ENCODE measurements around the gene MUC5B.

MUC5B gene

DNA sequence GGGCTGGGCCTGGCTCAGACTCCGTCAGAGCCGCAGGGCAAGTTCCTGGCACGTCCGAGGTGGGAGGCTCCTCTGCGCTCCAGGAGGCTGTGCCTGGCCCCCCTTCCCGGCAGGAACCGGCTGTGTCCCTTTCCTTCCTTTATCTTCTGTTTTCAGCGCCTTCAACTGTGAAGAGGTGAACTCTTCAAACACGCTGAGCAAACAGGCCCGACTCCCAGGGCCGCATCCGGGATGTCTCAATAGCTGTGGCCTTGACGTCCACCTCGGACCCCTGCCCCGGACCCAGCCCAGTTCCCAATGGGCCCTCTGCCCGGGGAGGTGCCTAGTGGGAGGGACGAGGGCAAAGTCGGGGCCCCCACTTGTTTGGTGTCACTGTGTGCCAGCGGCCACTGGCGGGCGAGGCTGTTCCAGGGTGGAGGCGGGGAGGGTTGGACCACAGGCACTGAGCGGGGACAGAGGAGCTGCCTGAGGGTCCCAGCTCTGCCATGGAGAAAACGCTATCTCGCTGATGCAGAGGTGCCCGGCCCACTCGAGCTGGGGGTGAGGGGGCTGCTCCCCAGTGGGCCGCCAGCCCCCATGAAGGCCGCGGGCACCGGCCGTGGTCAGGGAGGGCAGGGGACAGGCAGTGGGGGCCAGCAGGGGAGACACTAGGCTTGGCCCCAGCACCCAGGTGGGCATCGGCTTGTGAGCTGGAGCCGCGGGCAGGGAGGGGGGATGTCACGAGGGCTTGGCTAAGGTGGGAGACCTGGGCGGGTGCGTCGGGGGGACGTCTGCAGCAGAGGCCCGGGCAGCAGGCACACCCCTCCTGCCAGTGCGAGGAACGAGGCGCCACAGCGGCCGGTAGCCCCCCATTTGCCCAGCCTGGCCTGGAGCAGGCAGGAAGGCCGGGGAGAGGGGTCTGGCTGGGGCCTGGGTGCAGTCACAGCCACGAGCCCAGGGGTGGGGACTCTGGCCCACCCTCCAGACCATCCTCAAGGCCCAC, 2.7 kb upstream of the MUC5B start:
- FAIRE-seq (no peak), DNase-seq (ENCODE audit: low spot score) (no peak)

DNA sequence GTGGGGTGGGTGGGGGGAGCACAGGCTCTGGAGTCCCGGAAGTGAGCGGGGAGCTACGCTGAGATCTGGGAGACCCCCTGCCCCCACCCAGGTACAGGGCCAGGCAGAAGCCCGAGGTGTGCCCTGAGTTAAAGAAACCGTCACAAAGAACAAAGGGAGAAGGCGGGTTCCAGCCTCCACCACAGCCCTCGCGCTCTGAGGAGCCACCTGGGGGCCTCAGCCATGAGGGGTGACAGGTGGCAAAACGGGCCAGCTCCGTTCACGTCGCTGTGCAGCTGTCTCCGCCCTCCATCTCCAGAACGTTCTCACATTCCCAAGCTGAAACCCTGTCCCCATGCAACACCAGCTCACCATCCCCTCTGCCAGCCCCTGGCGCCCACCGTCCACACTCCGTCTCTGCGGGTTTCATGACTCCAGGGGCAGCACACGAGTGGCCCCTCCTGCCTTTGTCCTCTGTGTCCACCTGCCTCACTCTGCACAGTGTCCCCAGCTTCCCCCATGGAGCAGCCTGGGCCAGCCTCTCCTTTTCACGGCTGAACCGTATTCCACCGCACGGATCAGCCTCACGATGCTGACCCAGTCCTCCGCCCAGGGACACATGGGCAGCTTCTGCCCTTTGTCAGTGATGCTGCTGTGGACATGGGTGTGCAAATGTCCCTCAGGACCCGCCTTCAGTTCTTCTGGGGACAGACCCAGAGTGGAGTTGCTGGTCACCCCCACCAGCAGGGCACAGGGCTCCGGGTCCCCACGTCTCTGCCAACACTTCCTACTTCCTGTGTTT, 1.7 kb upstream of the MUC5B start:
- no peak for FAIRE-seq
- no peak for DNase-seq (ENCODE audit: low spot score)

DNA sequence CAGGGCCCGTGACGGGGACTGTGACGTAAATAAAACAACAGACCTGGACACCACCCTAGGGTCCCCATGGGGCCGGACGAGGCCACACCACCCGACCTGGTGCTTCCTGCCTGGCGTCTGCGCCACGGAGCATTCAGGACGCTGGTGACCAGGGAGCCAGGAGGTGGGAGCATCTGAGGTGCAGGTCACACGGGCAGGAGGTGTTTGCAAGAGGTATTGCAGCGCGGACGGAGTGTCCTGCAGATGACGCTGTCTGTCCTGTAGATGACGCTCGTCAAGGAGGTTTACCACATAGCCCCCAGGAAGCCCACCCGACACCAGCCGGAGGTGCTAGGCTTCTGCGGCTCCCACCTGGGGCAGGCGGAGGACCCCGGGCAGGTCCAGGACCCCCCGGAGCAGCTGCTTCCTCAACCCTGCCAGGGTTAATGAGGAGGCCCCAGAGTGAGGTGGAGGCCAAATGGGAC, 986 bp upstream of the MUC5B start:
- FAIRE-seq = no peak

DNA sequence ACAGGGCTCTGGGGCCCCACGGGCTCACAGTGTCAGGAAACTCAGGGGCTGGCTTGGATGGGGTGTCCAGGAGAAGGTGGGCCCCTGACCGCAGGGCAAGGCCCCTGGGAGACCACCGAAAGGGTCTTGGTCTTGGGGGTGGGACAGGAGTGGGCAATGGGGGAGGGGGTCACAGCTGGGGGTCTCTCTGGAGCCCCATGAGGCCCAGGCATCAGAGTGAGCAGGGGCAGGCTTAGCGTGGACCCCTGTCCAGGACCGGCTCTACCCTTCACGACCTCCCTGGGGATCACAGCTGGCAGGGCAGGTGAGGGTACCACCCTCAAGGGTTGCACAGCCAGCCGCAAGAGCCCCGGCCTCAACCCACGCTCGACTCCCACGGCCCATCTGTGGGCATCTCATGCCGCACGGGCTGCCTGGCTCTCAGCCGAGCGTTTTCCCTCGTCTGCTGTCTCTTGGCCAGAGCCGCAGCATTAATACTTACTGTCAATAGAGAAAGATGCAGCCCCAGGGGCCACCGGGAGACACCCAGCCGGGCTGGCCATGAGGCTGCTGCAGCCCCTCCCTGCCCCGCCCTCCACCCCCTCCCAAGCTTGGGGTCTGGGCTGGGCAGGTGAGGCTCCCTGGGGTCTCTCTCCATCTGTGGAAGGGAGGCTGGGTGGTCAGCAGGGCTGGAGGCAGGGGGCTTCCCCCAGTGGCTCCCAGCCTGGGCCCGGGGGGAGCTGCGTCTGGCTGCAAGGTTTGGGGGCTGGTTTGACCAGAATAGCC, 662 bp downstream of the MUC5B start:
- DNase-seq (ENCODE audit: low spot score) (no peak), FAIRE-seq (no peak)

More for the DNA sequence above, 986 bp upstream of the MUC5B start:
- no peak for DNase-seq (ENCODE audit: low spot score)

DNA sequence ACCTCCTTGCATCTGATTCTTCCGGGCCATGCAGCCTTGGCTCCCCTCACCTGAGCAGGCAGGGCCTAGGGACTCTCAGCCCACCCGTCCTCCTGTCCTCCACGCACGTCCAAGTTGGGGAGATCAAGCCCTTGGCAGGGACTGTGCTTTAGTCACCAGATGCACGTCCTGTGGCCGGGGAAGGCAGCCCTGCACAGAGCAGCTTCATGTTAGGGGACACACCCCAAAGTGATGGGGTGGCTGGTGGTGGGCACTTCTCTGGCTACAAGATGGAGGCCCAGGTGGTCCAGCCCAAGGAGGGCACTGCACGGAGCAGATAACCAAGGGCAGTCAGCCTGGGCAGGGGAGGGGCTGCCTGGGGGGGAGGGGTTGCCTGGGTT, 1.2 kb downstream of the MUC5B start:
- DNase-seq (ENCODE audit: low spot score) (no peak), FAIRE-seq (no peak)

DNA sequence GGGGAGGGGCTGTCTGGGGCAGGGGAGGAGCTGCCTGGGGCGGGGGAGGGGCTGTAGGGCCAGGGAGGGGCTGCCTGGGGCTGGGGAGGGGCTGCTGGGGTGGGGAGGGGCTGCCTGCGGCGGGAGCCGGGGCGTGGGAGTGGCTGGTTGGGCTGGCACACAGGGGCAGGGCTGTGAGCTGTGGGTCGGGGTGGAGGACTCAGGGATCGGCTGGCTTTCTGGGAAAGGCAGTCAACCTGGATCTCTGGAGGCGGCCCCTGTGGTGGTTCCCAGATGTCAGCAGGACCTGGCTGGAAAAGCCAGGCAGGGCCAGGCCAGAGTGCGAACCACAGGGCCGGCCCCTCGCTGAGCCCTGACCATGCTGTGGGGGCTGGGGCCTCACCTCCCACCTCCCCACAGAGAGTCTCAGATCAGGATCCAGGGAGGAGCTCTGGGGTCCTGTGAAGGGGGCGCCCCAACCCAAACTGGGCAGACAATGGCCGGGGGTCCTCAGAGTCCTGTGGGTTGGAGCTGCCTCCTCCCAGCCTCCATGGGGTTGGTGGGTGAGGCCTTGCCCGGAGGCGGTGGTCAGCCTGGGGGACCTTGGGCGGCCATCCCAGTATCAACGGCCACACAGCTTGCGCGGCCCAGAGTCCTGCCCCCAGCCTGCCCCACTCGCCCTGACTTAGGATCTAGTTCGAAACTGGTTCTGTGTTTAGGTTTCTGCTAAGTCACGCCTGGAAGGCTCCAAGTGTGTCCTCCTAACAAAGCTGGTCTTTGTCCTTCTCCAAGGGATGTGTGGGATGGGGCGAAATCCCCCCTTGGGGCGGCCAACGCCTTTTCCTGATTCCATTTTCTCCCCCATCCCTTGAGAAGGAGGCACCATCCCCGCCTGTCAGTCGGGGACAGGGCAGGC, 1.9 kb downstream of the MUC5B start:
- DNase-seq (ENCODE audit: low spot score) (no peak), FAIRE-seq (no peak)

DNA sequence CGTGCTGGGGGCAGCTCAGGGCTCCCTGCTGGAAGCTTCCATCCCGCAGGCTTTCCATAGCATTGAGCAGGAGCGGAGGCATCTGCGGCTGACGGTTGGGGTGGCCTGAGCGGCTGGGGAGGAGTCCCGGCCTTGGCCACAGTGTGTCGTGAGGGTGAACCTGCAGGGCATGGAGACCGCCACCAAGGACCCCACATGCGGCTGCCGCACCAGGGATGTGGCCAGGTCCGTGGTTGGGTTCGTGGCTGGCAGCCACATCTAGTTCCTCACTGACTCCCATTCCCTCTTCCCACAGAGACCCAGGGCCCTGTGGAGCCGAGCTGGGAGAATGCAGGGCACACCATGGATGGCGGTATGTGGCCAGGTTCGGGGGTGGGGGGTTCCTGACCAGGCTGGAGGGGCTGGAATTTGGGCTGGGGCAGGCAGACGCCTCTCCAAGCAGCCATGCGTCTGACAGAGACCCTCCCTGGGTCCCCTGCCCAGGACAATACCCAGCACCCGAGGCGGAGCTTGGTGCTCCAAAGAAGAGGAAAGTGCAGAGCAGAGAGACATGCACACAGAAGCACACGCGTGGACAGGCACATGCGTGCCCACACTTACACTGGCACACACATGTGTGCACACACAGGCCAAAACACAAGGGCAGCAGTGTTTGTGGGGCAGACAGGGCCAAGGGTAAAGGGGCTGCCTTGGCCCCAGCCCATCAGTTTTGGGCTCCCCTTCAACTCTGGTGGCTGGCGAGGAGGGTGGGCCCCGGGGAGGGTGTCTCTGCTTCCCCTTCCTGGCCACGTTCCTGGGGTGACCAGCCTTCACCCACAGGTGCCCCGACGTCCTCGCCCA, 2.7 kb downstream of the MUC5B start:
- no peak for FAIRE-seq
- DNase-seq (ENCODE audit: low spot score) = no peak

DNA sequence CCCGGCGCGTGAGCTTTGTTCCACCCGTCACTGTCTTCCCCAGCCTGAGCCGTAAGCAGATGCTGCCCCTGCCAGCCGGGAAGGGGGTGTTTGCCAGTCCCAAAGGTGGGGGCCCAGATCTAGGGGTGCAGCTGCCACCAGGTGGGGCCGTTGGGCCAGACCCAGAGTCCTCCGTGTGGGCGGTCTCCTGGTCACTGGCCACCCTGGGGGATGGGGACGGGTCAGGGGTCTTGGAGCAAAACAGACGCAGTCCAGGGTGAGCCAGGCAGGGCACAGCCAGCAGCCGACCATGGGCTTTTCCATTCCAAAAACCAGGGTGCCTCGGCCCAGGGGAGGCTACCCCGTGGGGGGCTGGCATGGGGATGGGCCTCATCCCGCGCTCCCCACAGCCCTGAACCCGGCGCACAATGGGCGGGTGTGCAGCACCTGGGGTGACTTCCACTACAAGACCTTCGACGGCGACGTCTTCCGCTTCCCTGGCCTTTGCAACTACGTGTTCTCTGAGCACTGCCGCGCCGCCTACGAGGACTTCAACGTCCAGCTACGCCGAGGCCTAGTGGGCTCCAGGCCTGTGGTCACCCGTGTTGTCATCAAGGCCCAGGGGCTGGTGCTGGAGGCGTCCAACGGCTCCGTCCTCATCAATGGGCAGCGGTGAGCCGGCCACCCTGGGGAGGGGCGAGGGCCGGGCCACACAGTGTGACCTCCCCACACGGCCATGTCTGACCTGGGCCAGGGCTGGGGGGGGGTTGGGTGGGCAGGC, 3.5 kb downstream of the MUC5B start:
- FAIRE-seq (no peak), DNase-seq (ENCODE audit: low spot score) (no peak)

DNA sequence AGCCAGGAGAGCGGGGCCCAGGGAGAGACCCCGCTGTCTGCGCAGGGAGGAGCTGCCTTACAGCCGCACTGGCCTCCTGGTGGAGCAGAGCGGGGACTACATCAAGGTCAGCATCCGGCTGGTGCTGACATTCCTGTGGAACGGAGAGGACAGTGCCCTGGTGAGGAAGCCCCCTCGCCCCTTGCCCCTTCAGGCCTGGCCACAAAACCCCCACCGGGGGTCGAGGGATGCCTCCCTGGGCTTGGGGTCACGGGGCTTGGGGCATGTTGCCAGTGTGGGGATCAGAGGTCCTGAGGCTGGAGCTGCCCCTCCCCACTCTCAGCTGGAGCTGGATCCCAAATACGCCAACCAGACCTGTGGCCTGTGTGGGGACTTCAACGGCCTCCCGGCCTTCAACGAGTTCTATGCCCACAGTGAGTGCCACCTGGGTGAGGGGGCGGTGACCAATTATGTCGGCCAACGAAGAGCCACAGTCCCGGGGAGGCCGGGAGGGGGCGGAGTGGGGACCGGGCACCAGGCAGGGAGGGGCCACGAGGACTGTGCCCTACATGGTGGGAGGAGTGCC, 4.2 kb downstream of the MUC5B start:
- DNase-seq (ENCODE audit: low spot score) = no peak
- no peak for FAIRE-seq

DNA sequence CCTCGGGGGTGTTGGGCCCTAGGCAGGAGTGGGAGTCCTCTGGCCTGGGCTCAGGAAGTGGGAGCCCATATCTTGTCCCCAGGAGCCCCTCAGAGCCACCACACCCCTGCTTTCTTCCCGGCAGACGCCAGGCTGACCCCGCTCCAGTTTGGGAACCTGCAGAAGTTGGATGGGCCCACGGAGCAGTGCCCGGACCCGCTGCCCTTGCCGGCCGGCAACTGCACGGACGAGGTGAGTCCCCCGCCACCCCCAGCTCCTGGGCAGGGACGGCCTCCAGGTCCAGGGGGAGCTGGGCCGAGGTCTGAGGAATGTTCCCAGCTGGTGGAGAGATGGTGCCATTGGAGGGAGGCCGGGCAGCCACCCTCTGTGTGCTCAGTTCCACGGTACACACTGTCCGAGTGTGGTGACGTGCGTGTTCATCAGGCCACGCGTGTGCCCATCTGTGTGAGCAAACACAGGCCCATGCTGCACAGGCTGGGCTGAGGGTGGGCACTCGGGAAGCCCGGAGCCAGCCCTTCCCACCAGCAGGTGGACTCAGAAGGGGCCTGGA, 4.8 kb downstream of the MUC5B start:
- DNase-seq (ENCODE audit: low spot score) = no peak
- FAIRE-seq = no peak

DNA sequence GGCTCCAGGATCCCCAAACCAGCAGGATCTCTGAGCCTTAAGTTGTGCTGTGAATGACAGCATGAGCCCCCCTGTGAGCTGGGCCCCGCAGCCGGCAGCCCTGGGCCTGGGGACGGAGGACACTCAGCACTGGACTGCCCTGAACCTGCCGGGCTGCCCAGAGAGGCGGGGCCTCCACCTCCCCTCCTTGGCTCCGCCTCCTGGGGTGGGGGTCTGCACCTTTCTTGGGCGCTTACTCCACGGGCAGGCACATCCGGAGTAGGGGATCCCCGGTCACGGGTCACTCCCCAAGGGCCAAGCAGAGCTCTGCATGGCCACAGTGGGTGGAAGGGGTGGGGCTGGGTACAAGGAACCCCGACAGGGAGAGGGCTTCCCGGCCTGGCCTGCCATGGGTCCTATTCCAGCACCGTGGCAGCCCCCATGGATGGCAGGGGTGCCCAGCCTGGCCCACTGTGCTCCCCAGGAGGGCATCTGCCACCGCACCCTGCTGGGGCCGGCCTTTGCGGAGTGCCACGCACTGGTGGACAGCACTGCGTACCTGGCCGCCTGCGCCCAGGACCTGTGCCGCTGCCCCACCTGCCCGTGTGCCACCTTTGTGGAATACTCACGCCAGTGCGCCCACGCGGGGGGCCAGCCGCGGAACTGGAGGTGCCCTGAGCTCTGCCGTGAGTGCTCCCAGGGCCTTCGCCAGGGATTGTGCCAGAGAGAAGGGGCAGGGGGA, 5.4 kb downstream of the MUC5B start:
- FAIRE-seq (no peak), DNase-seq (ENCODE audit: low spot score) (no peak)

DNA sequence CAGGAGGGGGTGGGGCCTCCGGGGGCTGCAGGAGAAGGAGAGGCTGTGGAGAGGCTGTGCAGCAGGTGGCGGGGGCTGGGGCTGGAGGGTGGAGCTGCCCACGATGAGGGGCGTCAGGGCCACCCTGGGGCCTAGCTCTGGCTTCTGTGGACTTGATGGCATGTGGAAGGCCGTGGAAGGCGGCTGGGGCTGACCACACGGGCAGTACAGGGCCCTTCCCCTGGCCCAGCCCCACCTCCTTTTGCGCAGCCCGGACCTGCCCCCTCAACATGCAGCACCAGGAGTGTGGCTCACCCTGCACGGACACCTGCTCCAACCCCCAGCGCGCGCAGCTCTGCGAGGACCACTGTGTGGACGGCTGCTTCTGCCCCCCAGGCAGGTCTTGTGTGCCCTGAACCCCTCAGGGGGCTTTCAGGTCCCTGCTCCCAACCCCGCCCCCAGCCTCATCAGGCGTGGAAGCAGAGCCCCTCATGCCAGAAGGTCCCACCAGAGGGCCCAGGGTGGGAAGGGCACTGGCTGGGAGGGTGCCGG, 6.1 kb downstream of the MUC5B start:
- FAIRE-seq = no peak
- DNase-seq (ENCODE audit: low spot score) = no peak

DNA sequence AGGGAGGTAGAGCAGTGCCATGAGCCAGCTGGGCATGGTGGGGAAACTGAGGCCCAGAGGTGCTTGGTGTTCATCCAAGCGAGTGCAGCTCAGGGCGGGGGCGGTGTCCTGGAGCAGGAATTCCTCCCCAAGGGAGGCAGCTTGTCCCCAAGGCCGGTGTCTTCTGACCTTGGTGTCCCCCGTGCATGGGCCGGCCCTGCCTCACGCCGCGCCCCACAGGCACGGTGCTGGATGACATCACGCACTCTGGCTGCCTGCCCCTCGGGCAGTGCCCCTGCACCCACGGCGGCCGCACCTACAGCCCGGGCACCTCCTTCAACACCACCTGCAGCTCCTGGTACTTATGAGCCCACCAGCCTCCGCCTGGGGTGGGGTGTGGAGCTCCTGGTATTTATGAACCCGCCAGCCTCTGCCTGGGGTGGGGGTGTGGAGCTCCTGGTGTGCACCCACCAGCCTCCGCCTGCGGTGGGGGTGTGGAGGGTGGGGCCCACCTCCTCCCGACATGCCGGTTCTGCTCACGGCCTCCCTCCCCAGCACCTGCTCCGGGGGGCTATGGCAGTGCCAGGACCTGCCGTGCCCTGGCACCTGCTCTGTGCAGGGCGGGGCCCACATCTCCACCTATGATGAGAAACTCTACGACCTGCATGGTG, 6.7 kb downstream of the MUC5B start:
- no peak for FAIRE-seq

DNA sequence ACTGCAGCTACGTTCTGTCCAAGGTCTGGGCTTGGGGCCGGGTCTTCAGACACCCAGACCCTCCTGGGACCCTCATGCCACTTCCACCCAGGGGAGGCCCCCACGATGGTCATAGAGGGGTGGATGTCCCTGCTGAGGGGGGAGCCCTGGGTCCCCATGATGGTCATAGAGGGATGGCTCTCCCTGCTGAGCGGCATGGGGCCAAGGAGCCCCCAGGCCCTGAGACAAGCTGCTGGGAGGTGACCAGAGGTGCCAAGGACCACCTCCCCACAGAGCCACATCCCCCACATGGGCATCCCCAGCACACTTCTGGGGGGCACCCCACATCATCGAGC, 7.2 kb downstream of the MUC5B start:
- FAIRE-seq = no peak
- no peak for DNase-seq (ENCODE audit: low spot score)

More for the DNA sequence above, 6.7 kb downstream of the MUC5B start:
- DNase-seq (ENCODE audit: low spot score) = no peak

DNA sequence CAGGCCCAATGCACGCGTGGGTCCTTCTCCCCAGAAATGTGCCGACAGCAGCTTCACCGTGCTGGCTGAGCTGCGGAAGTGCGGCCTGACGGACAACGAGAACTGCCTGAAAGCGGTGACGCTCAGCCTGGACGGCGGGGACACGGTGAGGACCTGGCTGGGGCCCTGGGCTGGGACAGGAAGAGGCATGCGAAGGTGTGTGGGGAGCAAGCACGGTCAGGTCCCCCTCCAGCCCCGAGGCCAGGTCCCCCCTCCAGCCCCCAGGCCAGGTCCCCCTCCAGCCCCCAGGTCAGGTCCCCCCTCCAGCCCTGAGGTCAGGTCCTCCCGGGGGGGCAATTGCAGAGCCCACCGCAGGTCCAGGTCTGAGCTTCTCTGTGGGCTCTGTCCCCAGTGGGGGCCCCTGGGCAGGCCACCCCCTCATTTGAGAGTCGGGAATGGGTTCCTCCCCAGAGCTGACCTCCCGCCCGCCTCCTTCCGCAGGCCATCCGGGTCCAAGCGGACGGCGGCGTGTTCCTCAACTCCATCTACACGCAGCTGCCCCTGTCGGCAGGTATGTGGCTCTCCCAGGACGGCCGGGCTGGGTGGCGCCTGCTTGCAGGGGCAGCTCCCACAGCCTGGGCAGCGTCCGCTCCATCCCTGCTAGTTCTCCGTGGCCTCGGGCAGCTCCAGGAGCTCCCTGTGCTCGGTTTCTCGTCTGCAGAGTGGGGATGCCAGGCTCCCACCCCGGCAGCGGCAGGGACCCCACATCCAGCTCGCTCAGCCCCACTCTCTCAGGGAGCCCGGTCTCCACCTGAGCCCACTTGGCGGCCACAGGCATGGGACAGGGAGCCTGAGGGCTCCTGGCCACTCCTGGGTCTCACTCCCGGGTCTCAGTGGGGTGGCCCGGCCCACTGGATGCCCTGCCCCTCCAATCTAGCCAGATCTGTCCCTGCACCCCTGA, 7.9 kb downstream of the MUC5B start:
- FAIRE-seq (no peak), DNase-seq (ENCODE audit: low spot score) (no peak)

Data from RCC 7860 (cell line).